ENCODE measurements around the gene STAT4. TPM values are rescaled to one million over a fixed set of nuclear protein-coding genes. Genes with fewer than 3 reads are reported as not detected.

STAT4 gene
- polyA plus RNA-seq, 1 donor (not counting 4 experiments of a cell fraction or from before 2014, with no cell fraction given): 2.0 TPM

DNA sequence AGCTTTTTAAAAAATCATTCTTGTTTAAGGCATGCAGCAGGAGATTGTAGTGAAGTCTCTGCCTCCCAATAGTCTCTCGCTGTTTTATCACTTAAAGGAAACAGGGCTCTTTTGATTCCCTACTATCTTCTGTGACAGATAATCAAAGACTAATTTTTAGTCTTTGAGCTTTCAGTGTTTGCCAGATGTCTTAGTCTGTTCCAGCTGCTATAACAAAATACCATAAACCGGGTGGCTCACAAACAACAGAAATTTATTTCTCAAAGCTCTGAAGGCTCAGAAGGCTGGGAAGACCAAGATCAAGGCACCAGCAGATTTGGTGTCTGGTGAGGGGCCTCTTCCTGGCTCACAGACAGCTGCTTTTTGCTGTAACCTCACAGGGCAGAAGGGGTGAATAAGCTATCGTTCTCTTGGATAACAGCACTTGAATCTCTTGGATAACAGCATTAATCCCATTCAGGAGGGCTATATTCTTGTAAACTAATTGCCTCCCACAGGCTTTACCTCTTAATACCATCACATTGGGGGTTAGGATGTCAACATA is 37.8 kb upstream of the STAT4 start:
- no peaks in the 10 kb centered on the region for H3K27me3 ChIP-seq (ENCODE audit: control insufficient read depth, extremely low read depth, insufficient read depth, low read length)
- H2AFZ ChIP-seq (ENCODE audit: control insufficient read depth, low read length): no peak overlapping the region
- no peak overlapping the region for H3K9ac ChIP-seq (ENCODE audit: control insufficient read depth, extremely low read depth, insufficient read depth, low read length)
- H3K36me3 ChIP-seq (ENCODE audit: control insufficient read depth in 2 of 2, extremely low read depth in 1 of 2, insufficient read depth in 2 of 2, low read length in 2 of 2): no peaks in the 10 kb centered on the region
- no peaks in the 10 kb centered on the region for H4K20me1 ChIP-seq (ENCODE audit: control insufficient read depth, extremely low read depth, insufficient read depth, low read length)
- DNase-seq (ENCODE audit: low read depth, low spot score): no peak
- H3K4me1 ChIP-seq (ENCODE audit: control insufficient read depth, extremely low read depth, insufficient read depth, low read length): peaks cover 3% of the 10 kb centered on the region
- no peak overlapping the region for H3K4me3 ChIP-seq (ENCODE audit: control insufficient read depth in 2 of 3, extremely low read depth in 1 of 3, insufficient read depth in 2 of 3, low read depth in 1 of 3, low read length in 3 of 3)
- dilution Hi-C loops (cut with MboI; ENCODE audit: extremely low pct_ligation_motif_present, low sequenced_read_pairs): no loop called here
- H3K27ac ChIP-seq (ENCODE audit: control insufficient read depth, insufficient read depth, low read length): no peak overlapping the region
- no peak overlapping the region for H3K4me2 ChIP-seq (ENCODE audit: control insufficient read depth, extremely low read depth, insufficient read depth, low read depth, low read length)
- H3K9me1 ChIP-seq (ENCODE audit: control insufficient read depth, extremely low read depth, insufficient read depth, low read length): no peaks in the 10 kb centered on the region
- no peak for FAIRE-seq
- no peak for TF ChIP-seq EZH2 (IDR thresholded peaks at IDR 0.05; ENCODE audit: low read length)
- TF ChIP-seq, protein P1, sequence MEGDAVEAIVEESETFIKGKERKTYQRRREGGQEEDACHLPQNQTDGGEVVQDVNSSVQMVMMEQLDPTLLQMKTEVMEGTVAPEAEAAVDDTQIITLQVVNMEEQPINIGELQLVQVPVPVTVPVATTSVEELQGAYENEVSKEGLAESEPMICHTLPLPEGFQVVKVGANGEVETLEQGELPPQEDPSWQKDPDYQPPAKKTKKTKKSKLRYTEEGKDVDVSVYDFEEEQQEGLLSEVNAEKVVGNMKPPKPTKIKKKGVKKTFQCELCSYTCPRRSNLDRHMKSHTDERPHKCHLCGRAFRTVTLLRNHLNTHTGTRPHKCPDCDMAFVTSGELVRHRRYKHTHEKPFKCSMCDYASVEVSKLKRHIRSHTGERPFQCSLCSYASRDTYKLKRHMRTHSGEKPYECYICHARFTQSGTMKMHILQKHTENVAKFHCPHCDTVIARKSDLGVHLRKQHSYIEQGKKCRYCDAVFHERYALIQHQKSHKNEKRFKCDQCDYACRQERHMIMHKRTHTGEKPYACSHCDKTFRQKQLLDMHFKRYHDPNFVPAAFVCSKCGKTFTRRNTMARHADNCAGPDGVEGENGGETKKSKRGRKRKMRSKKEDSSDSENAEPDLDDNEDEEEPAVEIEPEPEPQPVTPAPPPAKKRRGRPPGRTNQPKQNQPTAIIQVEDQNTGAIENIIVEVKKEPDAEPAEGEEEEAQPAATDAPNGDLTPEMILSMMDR (optimal IDR thresholded peaks at IDR 0.05 in 1 of 3, IDR thresholded peaks at IDR 0.05 in 1 of 3, conservative IDR thresholded peaks at IDR 0.05 in 1 of 3; ENCODE audit: extremely low read depth in 1 of 3, insufficient read depth in 2 of 3, low read length in 3 of 3): no peak
- H3K79me2 ChIP-seq (ENCODE audit: control insufficient read depth, insufficient read depth, low read length): no peaks in the 10 kb centered on the region
- H3K9me3 ChIP-seq (ENCODE audit: control insufficient read depth, low read depth, low read length): no peaks in the 10 kb centered on the region

DNA sequence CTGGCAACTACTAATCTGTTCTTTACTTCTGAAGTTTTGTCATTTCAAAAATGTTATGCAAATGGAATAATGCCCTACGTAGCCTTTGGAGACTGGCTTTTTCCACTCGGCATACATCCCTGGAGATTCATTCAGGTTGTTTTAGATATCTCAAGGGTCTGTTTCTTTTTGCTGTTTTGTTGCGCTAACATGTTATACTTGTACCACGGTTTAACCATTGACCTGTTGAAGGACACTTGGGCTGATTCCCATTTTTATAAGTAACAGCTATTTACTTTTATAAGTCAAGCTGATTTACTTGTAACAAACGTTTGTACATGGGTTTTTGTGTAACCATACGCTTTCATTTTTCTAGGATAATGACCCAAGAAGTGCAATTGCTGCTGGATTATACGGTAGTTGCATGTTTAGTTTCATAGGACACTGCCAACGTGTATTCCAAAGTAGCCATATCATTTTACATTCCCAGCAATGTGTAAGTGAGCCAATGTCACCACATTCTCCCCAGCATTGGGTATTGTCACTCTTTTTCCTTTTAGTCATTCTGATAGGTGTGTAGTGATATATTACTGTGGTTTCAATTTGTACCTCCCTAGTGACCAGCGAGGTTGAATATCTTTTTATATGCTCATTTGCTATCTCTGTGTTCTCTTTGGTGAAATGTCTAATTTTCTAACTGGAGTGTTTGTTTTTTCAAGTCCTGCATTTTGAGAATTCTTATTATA is 36.5 kb upstream of the STAT4 start:
- H2AFZ ChIP-seq (ENCODE audit: control insufficient read depth, low read length): no peak overlapping the region
- no peaks in the 10 kb centered on the region for H4K20me1 ChIP-seq (ENCODE audit: control insufficient read depth, extremely low read depth, insufficient read depth, low read length)
- no peak overlapping the region for H3K4me2 ChIP-seq (ENCODE audit: control insufficient read depth, extremely low read depth, insufficient read depth, low read depth, low read length)
- H3K36me3 ChIP-seq (ENCODE audit: control insufficient read depth in 2 of 2, extremely low read depth in 1 of 2, insufficient read depth in 2 of 2, low read length in 2 of 2): no peaks in the 10 kb centered on the region
- TF ChIP-seq EZH2 (IDR thresholded peaks at IDR 0.05; ENCODE audit: low read length): no peak
- TF ChIP-seq, protein P1 (optimal IDR thresholded peaks at IDR 0.05 in 1 of 3, IDR thresholded peaks at IDR 0.05 in 1 of 3, conservative IDR thresholded peaks at IDR 0.05 in 1 of 3; ENCODE audit: extremely low read depth in 1 of 3, insufficient read depth in 2 of 3, low read length in 3 of 3): no peak
- H3K27ac ChIP-seq (ENCODE audit: control insufficient read depth, insufficient read depth, low read length): no peak overlapping the region
- H3K27me3 ChIP-seq (ENCODE audit: control insufficient read depth, extremely low read depth, insufficient read depth, low read length): no peaks in the 10 kb centered on the region
- no peaks in the 10 kb centered on the region for H3K79me2 ChIP-seq (ENCODE audit: control insufficient read depth, insufficient read depth, low read length)
- H3K4me3 ChIP-seq (ENCODE audit: control insufficient read depth in 2 of 3, extremely low read depth in 1 of 3, insufficient read depth in 2 of 3, low read depth in 1 of 3, low read length in 3 of 3): no peak overlapping the region
- no peaks in the 10 kb centered on the region for H3K4me1 ChIP-seq (ENCODE audit: control insufficient read depth, extremely low read depth, insufficient read depth, low read length)
- no peak overlapping the region for H3K9ac ChIP-seq (ENCODE audit: control insufficient read depth, extremely low read depth, insufficient read depth, low read length)
- no peak for FAIRE-seq
- no peak for DNase-seq (ENCODE audit: low read depth, low spot score)
- H3K9me1 ChIP-seq (ENCODE audit: control insufficient read depth, extremely low read depth, insufficient read depth, low read length): no peaks in the 10 kb centered on the region
- dilution Hi-C loops (cut with MboI; ENCODE audit: extremely low pct_ligation_motif_present, low sequenced_read_pairs): no loop called here
- no peaks in the 10 kb centered on the region for H3K9me3 ChIP-seq (ENCODE audit: control insufficient read depth, low read depth, low read length)

All from keratinocyte (primary cell).